ENCODE measurements around the gene ZBTB9.

The ZBTB9 gene

GRCh38 chr6:33413241-33414120, 40.9 kb upstream of the ZBTB9 start:
- peaks cover 30 to 39% of the 10 kb centered on the region in 2 donors for H3K36me3 ChIP-seq (ENCODE audit: control insufficient read depth in 2 of 2, insufficient read depth in 2 of 2, low read length in 2 of 2)
- no peak overlapping the region for H3K4me3 ChIP-seq (ENCODE audit: low read length in 2 of 2)
- no peaks in the 10 kb centered on the region for H3K27me3 ChIP-seq (ENCODE audit: control insufficient read depth in 1 of 2, insufficient read depth in 2 of 2, low read length in 2 of 2)
- no peak overlapping the region for H3K9ac ChIP-seq (ENCODE audit: low read length in 2 of 2)
- peaks cover 58% of the 10 kb centered on the region for H3K4me1 ChIP-seq (ENCODE audit: control insufficient read depth, insufficient read depth, low read length)
- no peaks in the 10 kb centered on the region for H3K9me3 ChIP-seq (ENCODE audit: control insufficient read depth in 2 of 2, low read length in 2 of 2)
- H3K27ac ChIP-seq (ENCODE audit: low read length): peak overlapping the region; percentile 53

- Histone ChIP-seq H3K4me3 (ENCODE audit: low read length in 2 of 2) (no peak overlapping the region), H3K27ac (ENCODE audit: low read length) (no peak overlapping the region), H3K36me3 (ENCODE audit: control insufficient read depth in 2 of 2, insufficient read depth in 2 of 2, low read length in 2 of 2) (peaks cover 30 to 39% of the 10 kb centered on the region in 2 donors), H3K9me3 (ENCODE audit: control insufficient read depth in 2 of 2, low read length in 2 of 2) (no peaks in the 10 kb centered on the region), H3K4me1 (ENCODE audit: control insufficient read depth, insufficient read depth, low read length) (peaks cover 69% of the 10 kb centered on the region), H3K27me3 (ENCODE audit: control insufficient read depth in 1 of 2, insufficient read depth in 2 of 2, low read length in 2 of 2) (no peaks in the 10 kb centered on the region), H3K9ac (ENCODE audit: low read length in 2 of 2) (no peak overlapping the region)
Observed at GRCh38 chr6:33414592-33415271, 39.6 kb upstream of the ZBTB9 start.

- Histone ChIP-seq H3K9me3 (ENCODE audit: control insufficient read depth in 2 of 2, low read length in 2 of 2) (no peaks in the 10 kb centered on the region), H3K27ac (ENCODE audit: low read length) (no peak overlapping the region), H3K27me3 (ENCODE audit: control insufficient read depth in 1 of 2, insufficient read depth in 2 of 2, low read length in 2 of 2) (no peaks in the 10 kb centered on the region), H3K4me1 (ENCODE audit: control insufficient read depth, insufficient read depth, low read length) (peaks cover 71% of the 10 kb centered on the region), H3K9ac (ENCODE audit: low read length in 2 of 2) (no peak overlapping the region), H3K36me3 (ENCODE audit: control insufficient read depth in 2 of 2, insufficient read depth in 2 of 2, low read length in 2 of 2) (peaks cover 30 to 39% of the 10 kb centered on the region in 2 donors), H3K4me3 (ENCODE audit: low read length in 2 of 2) (no peak overlapping the region)
Observed at GRCh38 chr6:33415831-33416230, 38.5 kb upstream of the ZBTB9 start.

- Histone ChIP-seq H3K27ac (ENCODE audit: low read length) (peak overlapping the region; percentile 97), H3K9ac (ENCODE audit: low read length in 2 of 2) (peak overlapping the region; percentile 42 to 77), H3K4me3 (ENCODE audit: low read length in 2 of 2) (peak overlapping the region; percentile 86 to 88), H3K4me1 (ENCODE audit: control insufficient read depth, insufficient read depth, low read length) (peaks cover 72% of the 10 kb centered on the region), H3K9me3 (ENCODE audit: control insufficient read depth in 2 of 2, low read length in 2 of 2) (no peaks in the 10 kb centered on the region), H3K36me3 (ENCODE audit: control insufficient read depth in 2 of 2, insufficient read depth in 2 of 2, low read length in 2 of 2) (peaks cover 30 to 39% of the 10 kb centered on the region in 2 donors), H3K27me3 (ENCODE audit: control insufficient read depth in 1 of 2, insufficient read depth in 2 of 2, low read length in 2 of 2) (no peaks in the 10 kb centered on the region)
Observed at GRCh38 chr6:33416386-33417127, 37.8 kb upstream of the ZBTB9 start.

- peak overlapping the region; percentile 68 to 77 for H3K9ac ChIP-seq (ENCODE audit: low read length in 2 of 2)
- no peaks in the 10 kb centered on the region for H3K9me3 ChIP-seq (ENCODE audit: control insufficient read depth in 2 of 2, low read length in 2 of 2)
- peak overlapping the region; percentile 97 for H3K27ac ChIP-seq (ENCODE audit: low read length)
- peak overlapping the region; percentile 86 to 88 for H3K4me3 ChIP-seq (ENCODE audit: low read length in 2 of 2)
- H3K36me3 ChIP-seq (ENCODE audit: control insufficient read depth in 2 of 2, insufficient read depth in 2 of 2, low read length in 2 of 2): peaks cover 30 to 37% of the 10 kb centered on the region in 2 donors
- no peaks in the 10 kb centered on the region for H3K27me3 ChIP-seq (ENCODE audit: control insufficient read depth in 1 of 2, insufficient read depth in 2 of 2, low read length in 2 of 2)
- peaks cover 66% of the 10 kb centered on the region for H3K4me1 ChIP-seq (ENCODE audit: control insufficient read depth, insufficient read depth, low read length)
Observed at GRCh38 chr6:33417128-33417902, 37.1 kb upstream of the ZBTB9 start.

GRCh38 chr6:33417903-33418689, 36.3 kb upstream of the ZBTB9 start, which contains the start of gene CUTA:
TSS of gene CUTA (minus strand) at chr6:33418107. CDS start at chr6:33418000, 107 bp downstream.
- H3K9ac ChIP-seq (ENCODE audit: low read length in 2 of 2): peak within 1 kb of the TSS; percentile 79 to 92
- no peaks in the 10 kb centered on the region for H3K27me3 ChIP-seq (ENCODE audit: control insufficient read depth in 1 of 2, insufficient read depth in 2 of 2, low read length in 2 of 2)
- peak within 1 kb of the TSS; percentile 86 to 88 for H3K4me3 ChIP-seq (ENCODE audit: low read length in 2 of 2)
- H3K9me3 ChIP-seq (ENCODE audit: control insufficient read depth in 2 of 2, low read length in 2 of 2): no peaks in the 10 kb centered on the region
- H3K36me3 ChIP-seq (ENCODE audit: control insufficient read depth in 2 of 2, insufficient read depth in 2 of 2, low read length in 2 of 2): peaks cover 22 to 30% of the 10 kb centered on the region in 2 donors
- peaks cover 58% of the 10 kb centered on the region for H3K4me1 ChIP-seq (ENCODE audit: control insufficient read depth, insufficient read depth, low read length)
- H3K27ac ChIP-seq (ENCODE audit: low read length): peak within 1 kb of the TSS; percentile 97

GRCh38 chr6:33418690-33419291, 35.6 kb upstream of the ZBTB9 start:
- H3K4me3 ChIP-seq (ENCODE audit: low read length in 2 of 2): peak overlapping the region; percentile 64 to 86
- H3K9ac ChIP-seq (ENCODE audit: low read length in 2 of 2): peak overlapping the region; percentile 79 to 92
- no peaks in the 10 kb centered on the region for H3K9me3 ChIP-seq (ENCODE audit: control insufficient read depth in 2 of 2, low read length in 2 of 2)
- no peaks in the 10 kb centered on the region for H3K27me3 ChIP-seq (ENCODE audit: control insufficient read depth in 1 of 2, insufficient read depth in 2 of 2, low read length in 2 of 2)
- H3K4me1 ChIP-seq (ENCODE audit: control insufficient read depth, insufficient read depth, low read length): peaks cover 56% of the 10 kb centered on the region
- H3K36me3 ChIP-seq (ENCODE audit: control insufficient read depth in 2 of 2, insufficient read depth in 2 of 2, low read length in 2 of 2): peaks cover 15 to 23% of the 10 kb centered on the region in 2 donors
- peak overlapping the region; percentile 97 for H3K27ac ChIP-seq (ENCODE audit: low read length)

GRCh38 chr6:33419580-33420490, 34.5 kb upstream of the ZBTB9 start, which contains the start of gene SYNGAP1:
TSS of gene SYNGAP1 (plus strand) at chr6:33420065. CDS start at chr6:33420265, 200 bp downstream.
- peaks cover 63% of the 10 kb centered on the region for H3K4me1 ChIP-seq (ENCODE audit: control insufficient read depth, insufficient read depth, low read length)
- H3K27me3 ChIP-seq (ENCODE audit: control insufficient read depth in 1 of 2, insufficient read depth in 2 of 2, low read length in 2 of 2): no peaks in the 10 kb centered on the region
- H3K27ac ChIP-seq (ENCODE audit: low read length): peak within 1 kb of the TSS; percentile 97
- peaks cover 6 to 17% of the 10 kb centered on the region in 2 donors for H3K36me3 ChIP-seq (ENCODE audit: control insufficient read depth in 2 of 2, insufficient read depth in 2 of 2, low read length in 2 of 2)
- peak within 1 kb of the TSS; percentile 79 to 85 for H3K9ac ChIP-seq (ENCODE audit: low read length in 2 of 2)
- no peaks in the 10 kb centered on the region for H3K9me3 ChIP-seq (ENCODE audit: control insufficient read depth in 2 of 2, low read length in 2 of 2)
- H3K4me3 ChIP-seq (ENCODE audit: low read length in 2 of 2): peak within 1 kb of the TSS; percentile 64 to 86
